ENCODE data around the gene CIRBP. TPM values are rescaled to one million over a fixed set of nuclear protein-coding genes. Genes with fewer than 3 reads are reported as not detected.

The CIRBP gene
- total and polyA plus RNA-seq, 9 of the 15 experiments (the other 6 are each of a cell fraction or from before 2014, with no cell fraction given), result 20.5 to 327 (median 176) TPM

- TF ChIP-seq ARID4B (CRISPR knock-in tag; IDR thresholded peaks at IDR 0.05) (peak; percentile 23), KLF6 (CRISPR knock-in tag; IDR thresholded peaks at IDR 0.05; ENCODE audit: borderline replicate concordance) (0 out of 2 replicates have a peak, but pooled peaks have one; percentile 66), ZNF444 (CRISPR knock-in tag; IDR thresholded peaks at IDR 0.05) (no peak), RFX5 (IDR thresholded peaks at IDR 0.05; ENCODE audit: low read depth, low read length) (no peak), ZNF780A (CRISPR knock-in tag; IDR thresholded peaks at IDR 0.05) (no peak), E4F1 (CRISPR knock-in tag; IDR thresholded peaks at IDR 0.05; ENCODE audit: borderline replicate concordance) (no peak), TEAD4 (IDR thresholded peaks at IDR 0.05; ENCODE audit: low read length) (peak; percentile 85), TEAD4 (CRISPR knock-in tag; IDR thresholded peaks at IDR 0.05; ENCODE audit: borderline replicate concordance) (no peak), ZBTB1 (CRISPR knock-in tag; IDR thresholded peaks at IDR 0.05; ENCODE audit: borderline replicate concordance, low read depth) (peak; percentile 79), GABPA (tag; conservative IDR thresholded peaks at IDR 0.05; ENCODE audit: low read depth) (no peak), ESRRB (CRISPR knock-in tag; IDR thresholded peaks at IDR 0.05; ENCODE audit: borderline replicate concordance) (no peak), ZNF197 (CRISPR knock-in tag; IDR thresholded peaks at IDR 0.05; ENCODE audit: low read depth) (no peak), SMAD3 (CRISPR knock-in tag; conservative IDR thresholded peaks at IDR 0.05) (no peak), MIER1 (IDR thresholded peaks at IDR 0.05; ENCODE audit: low read depth) (0 out of 2 replicates have a peak, but pooled peaks have one; percentile 23), PRDM10 (IDR thresholded peaks at IDR 0.05; ENCODE audit: partially characterized antibody) (no peak), ZC3H11A (IDR thresholded peaks at IDR 0.05; ENCODE audit: low read depth, low read length) (no peak)
These were observed 7.0 kb downstream of the CIRBP start (continued) for GRCh38 chr19:1275976-1276627.

Data from K562 (cell line).